K562 (cell line): Measurements from ENCODE around the gene DDIT3. TPM values are rescaled to one million over a fixed set of nuclear protein-coding genes. Genes with fewer than 3 reads are reported as not detected.

ENCODE experiments used
- ATF4 ChIP-seq: fragments of 450-650 bp; formaldehyde crosslinking; IDR thresholded peaks from 2 replicates; pipeline ENCODE4 v1.4.0; 2022; ENCODE audit warnings: mild to moderate bottlenecking, moderate library complexity
- CCAR2 ChIP-seq: fragments of 200-400 bp; formaldehyde crosslinking; IDR thresholded peaks from 2 replicates; pipeline ENCODE4 v1.6.1; 2017; ENCODE audit warnings: mild to moderate bottlenecking, low read depth, low read length
- CXXC5 ChIP-seq: fragments of 250-450 bp; sonication (Bioruptor Pico); IDR thresholded peaks from 2 replicates; pipeline ENCODE4 v1.8.0; 2022; ENCODE audit warnings: inconsistent platforms, mild to moderate bottlenecking, moderate library complexity
- ELF1 ChIP-seq: fragments of 200-800 bp; sonication (Bioruptor generic); IDR thresholded peaks from 2 replicates; pipeline ENCODE4 v1.6.1; 2016; ENCODE audit warnings: missing genetic modification characterization, missing compliant biosample characterization
- HDAC1 ChIP-seq, 2 experiments: fragments of 450-650 bp; IDR thresholded peaks; 2 replicates each; pipeline ENCODE4 v1.6.1; 2016 to 2017; ENCODE audit warnings: inconsistent platforms in 1 of 2, mild to moderate bottlenecking in 1 of 2, moderate library complexity in 1 of 2
- KAT2B ChIP-seq: IDR thresholded peaks from one replicate; pipeline ENCODE4 v1.6.1; 2012; ENCODE audit warnings: low read depth, mild to moderate bottlenecking, control low read depth, inconsistent platforms, low read length, moderate library complexity
- KAT8 ChIP-seq: fragments of 450-650 bp; IDR thresholded peaks from 2 replicates; pipeline ENCODE4 v1.6.1; 2016; ENCODE audit warnings: low read depth, mild to moderate bottlenecking
- MAFF ChIP-seq: IDR thresholded peaks from 2 replicates; pipeline ENCODE4 v1.6.1; 2012; ENCODE audit warnings: low read length, improper control_type of control experiment
- MEF2A ChIP-seq: IDR thresholded peaks from 2 replicates; pipeline ENCODE4 v1.6.1; 2011; ENCODE audit warnings: low read depth, mild to moderate bottlenecking, low read length, moderate library complexity; ENCODE audit not compliant: control insufficient read depth
- NCOA2 ChIP-seq, 2 experiments: fragments of 450-650 bp; IDR thresholded peaks; 2 replicates each; pipeline ENCODE4 v1.6.1; 2018; ENCODE audit warnings: mild to moderate bottlenecking in 2 of 2, moderate library complexity in 1 of 2; ENCODE audit not compliant: partially characterized antibody in 2 of 2
- NFIC ChIP-seq: fragments of 450-650 bp; IDR thresholded peaks from 2 replicates; pipeline ENCODE4 v1.6.1; 2017; ENCODE audit warnings: mild to moderate bottlenecking, inconsistent platforms
- NRF1 ChIP-seq, 2 experiments: fragments of 450-650 bp; IDR thresholded peaks in 1 of 2; conservative IDR thresholded peaks in 1 of 2; 2 replicates each; pipeline ENCODE4 v1.6.1; 2014; ENCODE audit warnings: mild to moderate bottlenecking in 2 of 2
- PBX2 ChIP-seq, 2 experiments: IDR thresholded peaks in 1 of 2; conservative IDR thresholded peaks in 1 of 2; 2 replicates each; pipeline ENCODE4 v1.6.1; 2016; ENCODE audit warnings: low read depth in 2 of 2, mild to moderate bottlenecking in 1 of 2, missing compliant biosample characterization in 1 of 2, missing genetic modification characterization in 1 of 2, moderate library complexity in 1 of 2
- PHB ChIP-seq: fragments of 250-450 bp; sonication (Bioruptor Pico); IDR thresholded peaks from 2 replicates; pipeline ENCODE4 v1.5.0; 2021
- RBM17 ChIP-seq: fragments of 200-400 bp; formaldehyde crosslinking; IDR thresholded peaks from 2 replicates; pipeline ENCODE4 v1.6.1; 2017; ENCODE audit warnings: low read depth, mild to moderate bottlenecking, low read length, borderline replicate concordance
- RBM25 ChIP-seq: fragments of 200-400 bp; formaldehyde crosslinking; IDR thresholded peaks from 2 replicates; pipeline ENCODE4 v1.6.1; 2018; ENCODE audit warnings: low read length, low read depth, moderate library complexity; ENCODE audit not compliant: severe bottlenecking
- RBM34 ChIP-seq: fragments of 200-400 bp; formaldehyde crosslinking; IDR thresholded peaks from 2 replicates; pipeline ENCODE4 v1.6.1; 2018; ENCODE audit warnings: low read length, borderline replicate concordance; ENCODE audit not compliant: insufficient read depth
- SAFB2 ChIP-seq: fragments of 200-400 bp; formaldehyde crosslinking; IDR thresholded peaks from 2 replicates; pipeline ENCODE4 v1.6.1; 2018; ENCODE audit warnings: borderline replicate concordance, low read length, low read depth, moderate library complexity; ENCODE audit not compliant: severe bottlenecking
- ZKSCAN1 ChIP-seq: fragments of 150-350 bp; IDR thresholded peaks from 2 replicates; pipeline ENCODE4 v1.6.1; 2016; ENCODE audit warnings: low read depth, low read length
- ZNF253 ChIP-seq: fragments of 250-450 bp; sonication (Bioruptor Pico); conservative IDR thresholded peaks from 2 replicates; pipeline ENCODE4 v1.6.1; 2021; ENCODE audit warnings: mild to moderate bottlenecking
- ZNF263 ChIP-seq: sonication (generic); formaldehyde crosslinking; IDR thresholded peaks from 2 replicates; pipeline ENCODE4 v1.8.0; 2022; ENCODE audit warnings: mild to moderate bottlenecking, missing genetic modification reagents, borderline replicate concordance
- ZNF77 ChIP-seq: fragments of 250-450 bp; sonication (Bioruptor Pico); IDR thresholded peaks from 2 replicates; pipeline ENCODE4 v1.5.0; 2020
- polyA plus RNA-seq, 8 experiments: library from polyadenylated mRNA; depleted of rRNA in 4 of 8; stranded (reverse) in 5 of 8; unstranded in 3 of 8; fragments of >200 nt; fragmentation: Nextera tagmentation in 2 of 8; fragmentation: Illumina TruSeq in 1 of 8; extraction: Ambion mirVana in 2 of 8; extraction: Trizol in 1 of 8; gene quantifications; 2 replicates each; pipeline versions ENCODE4 v1.2.1 to v1.2.3, GENCODE V29; 2011 to 2014; ENCODE audit warnings: inconsistent platforms in 1 of 8, missing spikeins in 1 of 8
- total RNA-seq, 7 experiments: library from RNA; depleted of rRNA in 6 of 7; stranded (reverse); fragments of >200 nt in 6 of 7; fragmentation: Illumina TruSeq in 2 of 7; extraction: Trizol in 2 of 7; gene quantifications; 2 replicates each; pipeline versions ENCODE4 v1.2.1 to v1.2.3, GENCODE V29; 2011 to 2021; ENCODE audit warnings: low replicate concordance in 1 of 7
- TF ChIP-seq, protein P1 (sequence below): fragments of 450-650 bp; IDR thresholded peaks from 2 replicates; pipeline ENCODE4 v1.7.0; 2016; ENCODE audit warnings: borderline replicate concordance

DDIT3 gene
- total and polyA plus RNA-seq, 9 of the 15 experiments (the other 6 are each of a cell fraction or from before 2014, with no cell fraction given) = 59.1 to 272 (median 89.9) TPM

GRCh38 chr12:57522011-57522886, 1.9 kb upstream of the DDIT3 start, which contains the start of gene MBD6 (continued):
- TF ChIP-seq, protein P1, sequence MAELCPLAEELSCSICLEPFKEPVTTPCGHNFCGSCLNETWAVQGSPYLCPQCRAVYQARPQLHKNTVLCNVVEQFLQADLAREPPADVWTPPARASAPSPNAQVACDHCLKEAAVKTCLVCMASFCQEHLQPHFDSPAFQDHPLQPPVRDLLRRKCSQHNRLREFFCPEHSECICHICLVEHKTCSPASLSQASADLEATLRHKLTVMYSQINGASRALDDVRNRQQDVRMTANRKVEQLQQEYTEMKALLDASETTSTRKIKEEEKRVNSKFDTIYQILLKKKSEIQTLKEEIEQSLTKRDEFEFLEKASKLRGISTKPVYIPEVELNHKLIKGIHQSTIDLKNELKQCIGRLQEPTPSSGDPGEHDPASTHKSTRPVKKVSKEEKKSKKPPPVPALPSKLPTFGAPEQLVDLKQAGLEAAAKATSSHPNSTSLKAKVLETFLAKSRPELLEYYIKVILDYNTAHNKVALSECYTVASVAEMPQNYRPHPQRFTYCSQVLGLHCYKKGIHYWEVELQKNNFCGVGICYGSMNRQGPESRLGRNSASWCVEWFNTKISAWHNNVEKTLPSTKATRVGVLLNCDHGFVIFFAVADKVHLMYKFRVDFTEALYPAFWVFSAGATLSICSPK = peak; percentile 43; the same call in 1 of the 2 replicates
- TF ChIP-seq CXXC5 = peak; percentile 74
- no peak for TF ChIP-seq RBM34
- TF ChIP-seq RBM17 = no peak
- no peak for TF ChIP-seq CCAR2
- no peak for TF ChIP-seq NCOA2 (IDR thresholded peaks at IDR 0.05; ENCODE audit: partially characterized antibody in 2 of 2)
- peak; percentile 66 for TF ChIP-seq ELF1 (tag)
- no peak for TF ChIP-seq KAT8
- TF ChIP-seq PHB (CRISPR knock-in tag) = no peak
- peak; percentile 43; the same call in 1 of the 2 replicates for TF ChIP-seq NFIC
- peak; percentile 91 to 92 for TF ChIP-seq NRF1 (conservative IDR thresholded peaks at IDR 0.05 in 1 of 2, IDR thresholded peaks at IDR 0.05 in 1 of 2)
- no peak for TF ChIP-seq MAFF
- TF ChIP-seq RBM25 = no peak
- TF ChIP-seq KAT2B = peak; percentile 69
- TF ChIP-seq SAFB2 = no peak
- 0 out of 2 replicates have a peak, but pooled peaks have one; percentile 16 for TF ChIP-seq ZKSCAN1
- no peak for TF ChIP-seq ZNF253 (CRISPR knock-in tag)
- TF ChIP-seq ZNF263 (CRISPR knock-in tag) = no peak
- TF ChIP-seq HDAC1 (IDR thresholded peaks at IDR 0.05) = peak in 1 of 2 experiments; percentile 98; a peak in 2 of 4 replicates
- peak; percentile 6; the same call in 1 of the 2 replicates for TF ChIP-seq PBX2 (CRISPR knock-in tag; IDR thresholded peaks at IDR 0.05; ENCODE audit: low read depth)
- TF ChIP-seq PBX2 (tag; conservative IDR thresholded peaks at IDR 0.05; ENCODE audit: low read depth) = peak; percentile 82
- TF ChIP-seq ZNF77 (CRISPR knock-in tag) = no peak
- no peak for TF ChIP-seq MEF2A
- peak; percentile 53; the same call in 1 of the 2 replicates for TF ChIP-seq ATF4 (CRISPR knock-in tag)
